IMR-90 (cell line): Measurements from ENCODE around the gene CCDC32. TPM values are rescaled to one million over a fixed set of nuclear protein-coding genes. Genes with fewer than 3 reads are reported as not detected.

Experiments used
- ATAC-seq: fragments of 200-7000 bp; cut with Tn5 transposase; 2 replicates; pipeline ENCODE4 v1.9.1; 2020; ENCODE audit warnings: low read depth, mild to moderate bottlenecking, moderate library complexity
- BruUV-seq: library from RNA; stranded (reverse); fragments of 400-500 nt; replicated peaks from 2 replicates; lab custom pipeline; 2021; lab: Mats Ljungman, UMichigan
- CTCF ChIA-PET: fragments of 300-600 bp; formaldehyde crosslinking; extraction: SDS; loops from one replicate; lab custom pipeline; 2021; ENCODE audit warnings: antibody characterized with exemption; lab: Yijun Ruan, JAX
- POLR2A ChIA-PET: fragments of 300-600 bp; sonication (Branson Sonifier 250); formaldehyde crosslinking; loops from one replicate; lab custom pipeline; 2022; ENCODE audit warnings: antibody characterized with exemption; ENCODE audit not compliant: unreplicated experiment; lab: Charles Lee
- DNase-seq: peaks from one replicate; pipeline ENCODE4 v3.0.0; 2013
- H2AFZ ChIP-seq: replicated peaks from 2 replicates; pipeline ENCODE3; 2013; ENCODE audit warnings: low read length, mild to moderate bottlenecking; ENCODE audit not compliant: poor library complexity
- H2AK5ac ChIP-seq: 2 replicates; pipeline ENCODE4 v1.6.1; 2013; ENCODE audit warnings: low read depth, low read length, inconsistent platforms
- H2AK9ac ChIP-seq: replicated peaks from 2 replicates; pipeline ENCODE3; 2013; ENCODE audit warnings: mild to moderate bottlenecking, low read depth, low read length, moderate library complexity; ENCODE audit not compliant: poor library complexity
- H2BK120ac ChIP-seq: 2 replicates; pipeline ENCODE4 v1.6.1; 2013; ENCODE audit warnings: low read depth, low read length, inconsistent platforms
- H2BK15ac ChIP-seq: 3 replicates; pipeline ENCODE4 v1.6.1; 2013; ENCODE audit warnings: low read depth, low read length, inconsistent platforms
- H2BK20ac ChIP-seq: 2 replicates; pipeline ENCODE4 v1.6.1; 2013; ENCODE audit warnings: low read depth, mild to moderate bottlenecking, inconsistent platforms, low read length, moderate library complexity
- H2BK5ac ChIP-seq: 2 replicates; pipeline ENCODE4 v1.6.1; 2013; ENCODE audit warnings: mild to moderate bottlenecking, low read depth, low read length, inconsistent platforms; ENCODE audit not compliant: poor library complexity, severe bottlenecking
- H3K14ac ChIP-seq: replicated peaks from 2 replicates; pipeline ENCODE4 v1.6.1; 2013; ENCODE audit warnings: low read depth, low read length, inconsistent platforms
- H3K18ac ChIP-seq: 2 replicates; pipeline ENCODE4 v1.6.1; 2013; ENCODE audit warnings: low read depth, low read length, control low read depth
- H3K23ac ChIP-seq: 2 replicates; pipeline ENCODE4 v1.6.1; 2013; ENCODE audit warnings: low read depth, low read length, inconsistent platforms
- H3K27ac ChIP-seq: 2 replicates; pipeline ENCODE4 v1.5.1; 2013; ENCODE audit warnings: mild to moderate bottlenecking, control low read depth, low read length; ENCODE audit not compliant: insufficient read depth
- H3K27me3 ChIP-seq: 2 replicates; pipeline ENCODE4 v1.6.1; 2013; ENCODE audit warnings: low read length; ENCODE audit not compliant: control insufficient read depth, insufficient read depth
- H3K36me3 ChIP-seq: 2 replicates; pipeline ENCODE4 v1.6.1; 2013; ENCODE audit warnings: low read length, mixed read lengths; ENCODE audit not compliant: control insufficient read depth, insufficient read depth
- H3K4ac ChIP-seq: 2 replicates; pipeline ENCODE4 v1.6.1; 2013; ENCODE audit warnings: low read depth, low read length, inconsistent platforms
- H3K4me1 ChIP-seq: 2 replicates; pipeline ENCODE4 v1.6.1; 2013; ENCODE audit warnings: low read length, mixed read lengths; ENCODE audit not compliant: control insufficient read depth, insufficient read depth
- H3K4me2 ChIP-seq: 2 replicates; pipeline ENCODE4 v1.6.1; 2013; ENCODE audit warnings: low read depth, mild to moderate bottlenecking, control low read depth, low read length, moderate library complexity
- H3K4me3 ChIP-seq: 2 replicates; pipeline ENCODE4 v1.5.1; 2013; ENCODE audit warnings: low read depth, mild to moderate bottlenecking, control low read depth, low read length, moderate library complexity; ENCODE audit not compliant: insufficient read depth
- H3K56ac ChIP-seq: 2 replicates; pipeline ENCODE4 v1.6.1; 2013; ENCODE audit warnings: low read length, inconsistent platforms; ENCODE audit not compliant: insufficient read depth; ENCODE audit errors: extremely low read depth
- H3K79me1 ChIP-seq, 2 experiments: 2 replicates each; pipeline ENCODE4 v1.6.1; 2013; ENCODE audit warnings: low read length in 2 of 2, inconsistent platforms in 1 of 2, low read depth in 1 of 2
- H3K9ac ChIP-seq: 2 replicates; pipeline ENCODE4 v1.6.1; 2013; ENCODE audit warnings: low read depth, low read length, control low read depth
- H3K9me1 ChIP-seq: 2 replicates; pipeline ENCODE4 v1.6.1; 2013; ENCODE audit warnings: low read length, inconsistent platforms; ENCODE audit not compliant: insufficient read depth
- H3K9me3 ChIP-seq: 2 replicates; pipeline ENCODE4 v1.6.1; 2013; ENCODE audit warnings: low read length; ENCODE audit not compliant: control insufficient read depth, insufficient read depth
- H4K20me1 ChIP-seq: 2 replicates; pipeline ENCODE4 v1.6.1; 2013; ENCODE audit warnings: low read length, inconsistent platforms; ENCODE audit not compliant: insufficient read depth
- H4K5ac ChIP-seq: 2 replicates; pipeline ENCODE4 v1.6.1; 2013; ENCODE audit warnings: mild to moderate bottlenecking, low read depth, low read length, control low read depth
- H4K8ac ChIP-seq, 2 experiments: 2 replicates each; pipeline ENCODE4 v1.6.1; 2013; ENCODE audit warnings: low read depth in 2 of 2, low read length in 2 of 2, control low read depth in 1 of 2, inconsistent platforms in 1 of 2
- H4K91ac ChIP-seq: 2 replicates; pipeline ENCODE4 v1.6.1; 2013; ENCODE audit warnings: low read depth, low read length, inconsistent platforms; ENCODE audit not compliant: insufficient read depth
- CTCF ChIP-seq: conservative IDR thresholded peaks from 2 replicates; pipeline ENCODE4 v1.5.1; 2012; ENCODE audit warnings: mild to moderate bottlenecking, low read depth, low read length, improper control_type of control experiment
- NFE2L2 ChIP-seq: fragments of 150-350 bp; IDR thresholded peaks from 2 replicates; pipeline ENCODE4 v1.6.1; 2016; ENCODE audit warnings: low read depth, mild to moderate bottlenecking, low read length
- POLR2A ChIP-seq: IDR thresholded peaks from 2 replicates; pipeline ENCODE4 v1.6.1; 2012; ENCODE audit warnings: mild to moderate bottlenecking, low read depth, low read length
- SMC3 ChIP-seq: fragments of 150-350 bp; IDR thresholded peaks from 2 replicates; pipeline ENCODE4 v1.6.1; 2016; ENCODE audit warnings: low read depth, mild to moderate bottlenecking, antibody characterized with exemption, low read length, moderate library complexity
- USF2 ChIP-seq: fragments of 150-350 bp; IDR thresholded peaks from 2 replicates; pipeline ENCODE4 v1.6.1; 2017; ENCODE audit warnings: mild to moderate bottlenecking, antibody characterized with exemption, low read length, low read depth
- WGBS, 2 experiments: methylation state at CpG; one replicate each; pipeline versions ENCODE4 v1.1.5 to v1.1.7; 2013; ENCODE audit warnings: missing lambda C conversion rate in 2 of 2; ENCODE audit not compliant: insufficient read length in 1 of 2; ENCODE audit errors: extremely low coverage in 2 of 2; 5-methylcytosine and 5-hydroxymethylcytosine counted together
- dilution Hi-C: fragments of 300-500 bp; cut with HindIII; formaldehyde crosslinking; loops from one replicate; pipeline ENCODE4 v1.14.3; 2018; ENCODE audit warnings: low sequenced_read_pairs; ENCODE audit not compliant: unreplicated experiment
- in situ Hi-C: fragments of 300-500 bp; cut with MboI; formaldehyde crosslinking; loops from 3 replicates; pipeline ENCODE4 v1.14.3; 2019; ENCODE audit warnings: low sequenced_read_pairs, inconsistent platforms, mixed read lengths
- intact Hi-C: fragments of 100-400 bp; cut with micrococcal nuclease; formaldehyde crosslinking; loops from 2 replicates; pipeline ENCODE4 v1.10.0; 2022
- polyA plus RNA-seq, 3 experiments: library from polyadenylated mRNA; depleted of rRNA; stranded (reverse); fragments of >200 nt; gene quantifications; 2 replicates each; pipeline ENCODE4 v1.2.3, GENCODE V29; 2012; ENCODE audit warnings: low replicate concordance in 1 of 3
- total RNA-seq: library from RNA; depleted of rRNA; stranded (reverse); fragments of >200 nt; gene quantifications from 2 replicates; pipeline ENCODE4 v1.2.3, GENCODE V29; 2012

The CCDC32 gene
- total and polyA plus RNA-seq, 2 of the 4 experiments (the other 2 are of a cell fraction), result 14.8 to 15.1 TPM

- no peak overlapping the region for H2BK15ac ChIP-seq
- H3K79me1 ChIP-seq, result no peaks in the 10 kb centered on the region
- no peak overlapping the region for H3K56ac ChIP-seq
- H4K20me1 ChIP-seq, result no peaks in the 10 kb centered on the region
- H3K27ac ChIP-seq, result no peak overlapping the region
- no peak overlapping the region for H2BK120ac ChIP-seq
- no peak overlapping the region for H2AK5ac ChIP-seq
- H3K9me1 ChIP-seq, result no peaks in the 10 kb centered on the region
- TF ChIP-seq SMC3, result no peak
- TF ChIP-seq USF2, result no peak
- no peak for TF ChIP-seq CTCF
- no peak for TF ChIP-seq POLR2A
- TF ChIP-seq NFE2L2, result no peak
- no peak overlapping the region for H4K5ac ChIP-seq
- H3K9me3 ChIP-seq, result no peaks in the 10 kb centered on the region
- H3K4me2 ChIP-seq, result no peak overlapping the region
- no peak overlapping the region for H4K91ac ChIP-seq
- no peak overlapping the region for H3K18ac ChIP-seq
- H3K4me3 ChIP-seq, result no peak overlapping the region
- H2BK20ac ChIP-seq, result no peak overlapping the region
- DNase-seq (no peak), ATAC-seq (no peak)
- H3K9ac ChIP-seq, result no peak overlapping the region
- intact Hi-C loops (no loop called here), in situ Hi-C loops (no loop called here), dilution Hi-C loops (no loop called here)
- POLR2A ChIA-PET, result no interaction called here
- H2AK9ac ChIP-seq, result no peak overlapping the region
- CTCF ChIA-PET, result no interaction called here
- no peak overlapping the region for H3K23ac ChIP-seq
- H2BK5ac ChIP-seq, result no peak overlapping the region
- BruUV-seq, result no TSS peak
- H3K4me1 ChIP-seq, result no peaks in the 10 kb centered on the region
- WGBS, 2 experiments, result no CpG with 5 or more reads among the region's 2 CpGs
- H2AFZ ChIP-seq, result no peak overlapping the region
- H3K4ac ChIP-seq, result no peak overlapping the region
- H4K8ac ChIP-seq, result no peak overlapping the region
- H3K27me3 ChIP-seq, result no peaks in the 10 kb centered on the region
- no peaks in the 10 kb centered on the region for H3K36me3 ChIP-seq
- no peak overlapping the region for H3K14ac ChIP-seq
Observed at GRCh38 chr15:40584191-40584590, 19.3 kb upstream of the CCDC32 start.
